ENCODE results near the gene LSM14B. TPM values are rescaled to one million over a fixed set of nuclear protein-coding genes. Genes with fewer than 3 reads are reported as not detected.

Gene LSM14B
- total RNA-seq, 4 donors from 2014 or later: 23.6 to 38.4 (median 35.3) TPM

DNA sequence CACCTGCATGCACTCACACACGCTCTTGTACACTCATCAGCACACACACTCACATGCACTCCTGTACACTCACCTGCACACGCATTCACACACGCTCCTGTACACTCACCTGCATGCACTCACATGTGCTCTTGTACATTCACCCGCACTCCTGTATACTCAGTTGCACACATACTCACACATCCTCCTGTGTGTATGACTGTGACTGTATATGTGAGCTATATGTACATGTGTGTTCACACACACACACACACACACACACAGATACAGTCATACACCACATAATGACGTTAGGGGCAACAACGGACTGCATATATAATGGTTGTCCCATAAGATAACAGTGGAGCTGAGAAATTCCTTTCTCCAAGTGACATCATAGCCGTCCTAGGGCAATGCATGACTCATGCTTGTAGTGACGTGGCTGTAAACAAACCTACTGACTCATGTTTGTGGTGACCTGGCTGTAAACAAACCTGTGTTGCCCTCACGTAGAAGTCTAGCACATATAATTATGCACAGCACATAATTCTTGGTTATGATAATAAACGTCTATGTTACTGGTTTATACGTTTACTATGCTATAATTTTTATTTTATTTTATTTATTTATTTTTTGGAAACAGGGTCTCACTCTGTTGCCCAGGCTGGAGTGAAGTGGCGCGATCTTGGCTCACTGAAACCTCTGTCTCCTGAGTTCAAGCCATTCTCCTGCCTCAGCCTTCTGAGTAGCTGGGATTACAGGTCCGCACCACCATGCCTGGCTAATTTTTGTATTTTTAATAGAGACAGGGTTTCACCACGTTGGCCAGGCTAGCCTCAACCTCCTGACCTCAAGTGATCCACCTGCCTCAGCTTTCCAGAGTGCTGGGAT lies 33.8 kb upstream of the LSM14B start:
- no peak for ATAC-seq
- TF ChIP-seq, protein P1, sequence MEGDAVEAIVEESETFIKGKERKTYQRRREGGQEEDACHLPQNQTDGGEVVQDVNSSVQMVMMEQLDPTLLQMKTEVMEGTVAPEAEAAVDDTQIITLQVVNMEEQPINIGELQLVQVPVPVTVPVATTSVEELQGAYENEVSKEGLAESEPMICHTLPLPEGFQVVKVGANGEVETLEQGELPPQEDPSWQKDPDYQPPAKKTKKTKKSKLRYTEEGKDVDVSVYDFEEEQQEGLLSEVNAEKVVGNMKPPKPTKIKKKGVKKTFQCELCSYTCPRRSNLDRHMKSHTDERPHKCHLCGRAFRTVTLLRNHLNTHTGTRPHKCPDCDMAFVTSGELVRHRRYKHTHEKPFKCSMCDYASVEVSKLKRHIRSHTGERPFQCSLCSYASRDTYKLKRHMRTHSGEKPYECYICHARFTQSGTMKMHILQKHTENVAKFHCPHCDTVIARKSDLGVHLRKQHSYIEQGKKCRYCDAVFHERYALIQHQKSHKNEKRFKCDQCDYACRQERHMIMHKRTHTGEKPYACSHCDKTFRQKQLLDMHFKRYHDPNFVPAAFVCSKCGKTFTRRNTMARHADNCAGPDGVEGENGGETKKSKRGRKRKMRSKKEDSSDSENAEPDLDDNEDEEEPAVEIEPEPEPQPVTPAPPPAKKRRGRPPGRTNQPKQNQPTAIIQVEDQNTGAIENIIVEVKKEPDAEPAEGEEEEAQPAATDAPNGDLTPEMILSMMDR (IDR thresholded peaks at IDR 0.05): no peak
- no peak for TF ChIP-seq EP300 (IDR thresholded peaks at IDR 0.05)
- no peak overlapping the region for H3K27ac ChIP-seq
- 61% methylated on average over 12 to 15 of the region's 15 CpGs for WGBS, 2 donors (ENCODE audit: low coverage in 1 of 2)
- H3K4me3 ChIP-seq: no peak overlapping the region
- peaks cover 71% of the 10 kb centered on the region for H3K27me3 ChIP-seq
- H3K4me1 ChIP-seq: no peaks in the 10 kb centered on the region
- H3K9me3 ChIP-seq: no peaks in the 10 kb centered on the region
- H3K36me3 ChIP-seq: no peaks in the 10 kb centered on the region

DNA sequence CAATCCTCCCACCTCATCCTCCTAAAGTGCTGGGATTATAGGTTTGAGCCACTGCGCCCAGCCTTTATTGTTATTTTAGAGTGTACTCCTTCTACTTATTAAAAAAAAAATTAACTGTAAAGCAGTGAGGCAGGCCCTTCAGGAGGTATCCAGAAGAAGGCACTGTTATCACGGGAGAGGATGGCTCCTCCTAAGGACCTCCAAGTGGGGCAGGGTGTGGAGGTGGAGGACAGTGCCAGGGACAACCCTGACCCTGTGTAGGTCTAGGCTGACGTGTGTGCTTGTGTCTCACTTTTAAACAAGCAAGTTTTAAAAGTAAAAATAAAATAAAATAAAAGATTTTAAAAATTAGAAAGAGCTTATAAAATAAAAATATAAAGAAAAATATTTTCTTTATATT lies 32.9 kb upstream of the LSM14B start:
- ATAC-seq: no peak
- no peak overlapping the region for H3K27ac ChIP-seq

DNA sequence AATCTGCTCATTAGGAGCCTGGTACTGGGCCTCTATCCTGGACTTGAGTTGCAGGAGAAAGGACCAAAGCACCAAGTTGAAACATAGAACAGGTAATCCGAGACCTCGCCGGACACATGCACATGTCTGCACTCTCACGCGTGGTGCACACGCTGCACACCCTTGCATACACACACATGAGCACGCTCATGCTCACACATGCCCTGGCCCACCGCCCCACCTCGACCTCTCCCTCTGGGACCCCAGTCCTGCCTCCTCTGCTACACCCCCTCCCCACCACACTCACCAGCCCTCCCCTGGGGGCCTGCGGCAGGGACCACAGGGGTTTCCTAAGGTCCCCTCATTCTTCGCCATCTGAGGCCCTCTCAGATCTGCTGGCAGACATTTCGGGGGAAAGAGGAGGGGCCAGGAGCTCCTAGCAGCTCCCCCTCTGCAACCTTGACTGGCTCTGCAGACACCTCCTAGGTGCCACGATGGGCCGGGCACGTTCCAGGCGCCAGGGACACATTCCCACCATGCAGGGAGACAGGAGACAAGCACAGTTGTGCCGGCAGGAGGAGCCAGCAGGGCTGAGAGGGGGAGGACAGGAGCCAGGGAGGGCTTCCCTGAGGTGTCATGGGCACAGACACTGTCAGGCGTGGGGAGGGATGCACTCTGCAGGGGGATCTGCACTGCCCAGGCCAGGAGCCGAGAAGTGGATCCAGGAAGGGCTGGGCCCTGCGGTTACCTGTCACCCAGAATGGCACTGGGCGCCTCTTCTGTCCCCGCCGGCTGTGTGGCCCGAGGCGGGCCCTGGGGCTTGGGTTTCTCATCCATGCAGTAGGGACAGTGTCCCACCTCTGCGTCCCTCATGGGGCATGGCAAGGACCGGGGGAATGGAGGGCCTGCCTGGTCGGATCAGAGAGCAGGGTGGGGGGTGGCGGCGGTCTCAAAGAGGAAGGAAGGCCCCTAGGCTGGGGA lies 25.6 kb upstream of the LSM14B start:
- H3K27ac ChIP-seq: no peak overlapping the region
- H3K27me3 ChIP-seq: peaks cover 37% of the 10 kb centered on the region
- no peaks in the 10 kb centered on the region for H3K36me3 ChIP-seq
- H3K9me3 ChIP-seq: peaks cover 0 to 20% (median 0%) of the 10 kb centered on the region in 3 donors
- H3K4me3 ChIP-seq: no peak overlapping the region
- H3K4me1 ChIP-seq: no peaks in the 10 kb centered on the region
- WGBS, 2 donors (ENCODE audit: low coverage in 1 of 2): 84 to 89% methylated on average over 9 to 10 of the region's 30 CpGs
- TF ChIP-seq POLR2AphosphoS5 (IDR thresholded peaks at IDR 0.05): no peak
- TF ChIP-seq POLR2A (IDR thresholded peaks at IDR 0.05): no peak
- no peak for TF ChIP-seq EP300 (IDR thresholded peaks at IDR 0.05)
- TF ChIP-seq, protein P1 (IDR thresholded peaks at IDR 0.05): no peak
- no peak for ATAC-seq

More for the DNA sequence above, 32.9 kb upstream of the LSM14B start:
- WGBS, 2 donors (ENCODE audit: low coverage in 1 of 2): 30 to 43% methylated on average over 3 of the region's 3 CpGs
- Histone ChIP-seq H3K9me3 (no peaks in the 10 kb centered on the region), H3K4me1 (no peaks in the 10 kb centered on the region), H3K27me3 (peaks cover 71% of the 10 kb centered on the region), H3K36me3 (no peaks in the 10 kb centered on the region), H3K4me3 (no peak overlapping the region)
- TF ChIP-seq, protein P1 (IDR thresholded peaks at IDR 0.05): no peak
- no peak for TF ChIP-seq EP300 (IDR thresholded peaks at IDR 0.05)
- TF ChIP-seq POLR2AphosphoS5 (IDR thresholded peaks at IDR 0.05): no peak
- no peak for TF ChIP-seq POLR2A (IDR thresholded peaks at IDR 0.05)

DNA sequence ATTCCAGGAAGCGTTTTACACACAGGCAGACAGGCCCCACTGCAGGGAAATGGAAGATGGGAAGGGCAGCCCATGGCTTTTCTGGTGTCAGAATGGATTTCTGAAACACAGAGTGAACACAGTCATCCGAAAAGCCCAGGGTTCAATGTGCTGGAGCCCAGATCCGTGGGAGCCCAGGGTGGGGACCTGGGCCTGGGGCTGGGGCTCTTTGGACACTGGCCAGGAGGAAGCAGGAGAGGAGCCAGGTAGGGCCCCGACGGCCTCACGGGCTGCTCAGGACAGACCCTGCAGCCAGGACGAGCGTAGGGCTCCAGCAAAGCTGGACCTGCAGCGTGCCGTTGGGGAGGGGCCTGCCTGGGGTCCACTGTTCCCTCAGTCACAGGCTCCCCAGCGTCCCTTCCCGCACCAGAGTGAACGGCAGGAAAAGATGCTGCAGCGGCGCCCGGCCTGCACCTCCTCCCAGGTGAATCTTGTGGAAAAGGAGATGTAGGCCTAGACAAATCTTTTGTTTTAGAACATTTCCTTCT lies 24.3 kb upstream of the LSM14B start:
- Histone ChIP-seq H3K27me3 (peaks cover 35% of the 10 kb centered on the region), H3K9me3 (peaks cover 0 to 30% (median 0%) of the 10 kb centered on the region in 3 donors), H3K4me3 (no peak overlapping the region), H3K4me1 (no peaks in the 10 kb centered on the region), H3K27ac (no peak overlapping the region), H3K36me3 (no peaks in the 10 kb centered on the region)
- TF ChIP-seq POLR2A (IDR thresholded peaks at IDR 0.05) (no peak), POLR2AphosphoS5 (IDR thresholded peaks at IDR 0.05) (no peak), EP300 (IDR thresholded peaks at IDR 0.05) (no peak)
- TF ChIP-seq, protein P1 (IDR thresholded peaks at IDR 0.05): no peak
- 53% methylated on average over 2 of the region's 16 CpGs; no CpG with 5 or more reads in 1 of the 2 donors for WGBS, 2 donors (ENCODE audit: low coverage in 1 of 2)
- ATAC-seq: no peak
